UCSD-AML1 (cell line): ENCODE measurements around the gene NDFIP2.
A peak's percentile ranks its signal among the peaks of the same experiment; 100 is the strongest.

Experiments
- DNase-seq: peaks from one replicate; lab custom pipeline; 2025; ENCODE audit not compliant: unreplicated experiment; lab: John Stamatoyannopoulos, UW

NDFIP2 gene

GRCh38 chr13:79480954-79481684, at the start of gene NDFIP2:
Gene NDFIP2, plus strand, starts transcription at chr13:79481155. Its CDS starts 49 bp downstream, at chr13:79481204.
- DNase-seq: peak; percentile 77

- no peak for DNase-seq
Observed at GRCh38 chr13:79432086-79432485, 48.9 kb upstream of the NDFIP2 start.

GRCh38 chr13:79432992-79433391, 48.0 kb upstream of the NDFIP2 start:
- no peak for DNase-seq

GRCh38 chr13:79434556-79434955, 46.4 kb upstream of the NDFIP2 start:
- no peak for DNase-seq

- no peak for DNase-seq
Observed at GRCh38 chr13:79435561-79435990, 45.4 kb upstream of the NDFIP2 start.

- DNase-seq: no peak
Observed at GRCh38 chr13:79439275-79439674, 41.7 kb upstream of the NDFIP2 start.

- DNase-seq: no peak
Observed at GRCh38 chr13:79440958-79441528, 39.9 kb upstream of the NDFIP2 start.

- DNase-seq: no peak
Observed at GRCh38 chr13:79442221-79442620, 38.7 kb upstream of the NDFIP2 start.

GRCh38 chr13:79442706-79443105, 38.2 kb upstream of the NDFIP2 start:
- DNase-seq: no peak

- DNase-seq: no peak
Observed at GRCh38 chr13:79445968-79446645, 34.8 kb upstream of the NDFIP2 start.

GRCh38 chr13:79447141-79447540, 33.8 kb upstream of the NDFIP2 start:
- no peak for DNase-seq

- DNase-seq: no peak
Observed at GRCh38 chr13:79447741-79448140, 33.2 kb upstream of the NDFIP2 start.

- no peak for DNase-seq
Observed at GRCh38 chr13:79448413-79448812, 32.5 kb upstream of the NDFIP2 start.

- no peak for DNase-seq
Observed at GRCh38 chr13:79450110-79450509, 30.8 kb upstream of the NDFIP2 start.

- no peak for DNase-seq
Observed at GRCh38 chr13:79451500-79451962, 29.4 kb upstream of the NDFIP2 start.

- DNase-seq: no peak
Observed at GRCh38 chr13:79452239-79452913, 28.6 kb upstream of the NDFIP2 start.

GRCh38 chr13:79455331-79455730, 25.6 kb upstream of the NDFIP2 start:
- DNase-seq: no peak

GRCh38 chr13:79456051-79456450, 24.9 kb upstream of the NDFIP2 start:
- DNase-seq: no peak

- DNase-seq: no peak
Observed at GRCh38 chr13:79456656-79457365, 24.1 kb upstream of the NDFIP2 start.

- no peak for DNase-seq
Observed at GRCh38 chr13:79457390-79457789, 23.6 kb upstream of the NDFIP2 start.

- no peak for DNase-seq
Observed at GRCh38 chr13:79457948-79458347, 23.0 kb upstream of the NDFIP2 start.
